HG03039 (cell line): ENCODE measurements around the gene TERT.

Experiments
- ATAC-seq: cut with Tn5 transposase; IDR thresholded peaks from one replicate; pipeline ENCODE4 v1.9.1; 2021; ENCODE audit warnings: mild to moderate bottlenecking, moderate library complexity; ENCODE audit not compliant: unreplicated experiment

Gene TERT

GRCh38 chr5:1209896-1210776 lies 84.7 kb downstream of the TERT start:
- no peak for ATAC-seq

DNA sequence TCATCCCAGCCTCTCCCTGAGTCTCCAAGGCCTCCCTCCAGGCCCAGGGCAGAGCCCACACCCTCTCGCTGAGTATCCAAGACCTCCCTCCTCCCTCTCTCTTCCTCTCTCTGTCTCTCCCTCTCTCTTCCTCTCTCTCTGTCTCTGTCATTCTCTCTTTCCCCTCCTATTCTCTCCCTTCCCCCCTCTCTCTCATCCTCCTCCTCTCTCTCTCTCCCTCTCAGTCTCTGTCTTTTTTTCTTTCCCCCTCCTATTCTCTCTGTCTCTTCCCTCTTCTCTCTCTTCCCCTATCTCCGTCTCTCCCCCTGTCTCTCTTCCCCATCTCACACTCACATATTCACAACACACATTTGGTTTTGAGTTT lies 85.4 kb downstream of the TERT start:
- no peak for ATAC-seq

DNA sequence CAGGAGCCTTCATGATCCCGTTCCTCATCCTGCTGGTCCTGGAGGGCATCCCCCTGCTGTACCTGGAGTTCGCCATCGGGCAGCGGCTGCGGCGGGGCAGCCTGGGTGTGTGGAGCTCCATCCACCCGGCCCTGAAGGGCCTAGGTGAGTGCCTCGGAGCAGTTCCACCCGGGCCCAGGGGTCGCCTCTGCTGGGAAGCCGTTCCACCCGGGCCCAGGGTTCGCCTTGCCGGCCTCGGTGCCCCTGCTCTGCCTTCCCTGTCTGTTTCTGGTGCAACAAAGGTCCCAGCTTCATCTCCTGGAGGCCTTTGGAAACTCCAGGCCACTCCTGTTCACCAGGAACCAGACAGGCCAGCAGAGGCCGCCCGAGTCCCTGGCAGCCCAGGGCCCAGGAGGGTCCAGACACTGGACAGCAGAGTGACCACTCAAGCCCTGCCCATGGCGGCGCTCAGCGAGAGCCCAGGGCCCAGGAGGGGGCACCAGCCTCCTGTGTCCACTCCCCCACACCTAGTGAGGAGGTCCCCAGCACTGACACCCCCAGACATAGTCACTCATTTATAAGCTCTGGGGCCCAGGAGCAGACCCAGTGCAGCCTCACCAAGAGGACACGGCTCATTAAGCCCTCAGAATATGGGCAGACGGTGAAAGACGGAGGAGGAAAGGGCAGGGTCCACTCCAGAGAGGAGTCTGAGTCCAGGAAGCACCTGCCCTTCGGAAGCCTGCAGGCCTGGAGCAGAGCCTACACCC lies 86.0 kb downstream of the TERT start:
- ATAC-seq: no peak

DNA sequence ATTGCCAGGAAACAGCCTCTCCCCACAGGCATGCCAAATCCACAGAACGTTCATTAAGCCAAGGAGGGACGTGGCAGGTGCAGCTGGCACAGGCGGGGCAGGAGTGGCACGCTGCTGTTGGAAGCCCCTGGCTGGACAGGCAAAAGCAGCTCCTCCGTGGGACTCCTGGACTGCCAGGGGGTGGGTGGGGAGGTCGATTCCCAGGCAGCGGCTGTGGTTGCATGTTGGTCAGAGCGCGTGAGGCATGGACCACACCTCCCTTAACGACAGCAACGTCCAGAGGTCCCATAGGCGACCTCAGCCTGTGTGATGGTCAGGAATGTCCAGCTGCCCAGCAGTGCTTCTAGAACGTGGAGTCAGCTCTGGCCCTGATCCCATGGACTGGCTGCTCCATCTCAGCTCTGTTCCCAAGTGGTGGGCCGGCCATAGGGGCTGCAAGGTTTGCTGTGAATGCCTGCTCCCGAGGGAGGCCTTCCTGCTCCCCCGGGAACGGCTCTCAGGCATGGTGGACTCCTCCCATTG lies 86.6 kb downstream of the TERT start:
- no peak for ATAC-seq

DNA sequence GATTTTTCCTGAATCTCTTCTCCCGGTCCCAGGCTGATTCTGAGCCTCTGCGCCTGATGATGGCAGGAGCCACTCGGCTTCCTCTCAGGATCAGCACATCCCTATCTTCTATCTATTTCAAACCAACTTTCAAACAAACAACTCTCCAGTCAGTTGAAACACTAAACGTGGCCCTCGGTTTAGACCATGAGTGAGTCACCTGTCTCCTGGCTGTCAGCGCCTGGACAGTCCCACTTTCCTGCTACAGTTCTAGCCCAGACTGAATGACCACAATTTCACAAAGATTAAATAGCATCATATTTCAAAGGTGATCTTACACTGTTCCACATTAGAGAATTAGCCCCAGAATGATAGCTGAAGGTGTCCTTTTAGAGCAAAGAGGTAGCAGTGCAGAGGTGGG lies 87.3 kb downstream of the TERT start:
- ATAC-seq: no peak

DNA sequence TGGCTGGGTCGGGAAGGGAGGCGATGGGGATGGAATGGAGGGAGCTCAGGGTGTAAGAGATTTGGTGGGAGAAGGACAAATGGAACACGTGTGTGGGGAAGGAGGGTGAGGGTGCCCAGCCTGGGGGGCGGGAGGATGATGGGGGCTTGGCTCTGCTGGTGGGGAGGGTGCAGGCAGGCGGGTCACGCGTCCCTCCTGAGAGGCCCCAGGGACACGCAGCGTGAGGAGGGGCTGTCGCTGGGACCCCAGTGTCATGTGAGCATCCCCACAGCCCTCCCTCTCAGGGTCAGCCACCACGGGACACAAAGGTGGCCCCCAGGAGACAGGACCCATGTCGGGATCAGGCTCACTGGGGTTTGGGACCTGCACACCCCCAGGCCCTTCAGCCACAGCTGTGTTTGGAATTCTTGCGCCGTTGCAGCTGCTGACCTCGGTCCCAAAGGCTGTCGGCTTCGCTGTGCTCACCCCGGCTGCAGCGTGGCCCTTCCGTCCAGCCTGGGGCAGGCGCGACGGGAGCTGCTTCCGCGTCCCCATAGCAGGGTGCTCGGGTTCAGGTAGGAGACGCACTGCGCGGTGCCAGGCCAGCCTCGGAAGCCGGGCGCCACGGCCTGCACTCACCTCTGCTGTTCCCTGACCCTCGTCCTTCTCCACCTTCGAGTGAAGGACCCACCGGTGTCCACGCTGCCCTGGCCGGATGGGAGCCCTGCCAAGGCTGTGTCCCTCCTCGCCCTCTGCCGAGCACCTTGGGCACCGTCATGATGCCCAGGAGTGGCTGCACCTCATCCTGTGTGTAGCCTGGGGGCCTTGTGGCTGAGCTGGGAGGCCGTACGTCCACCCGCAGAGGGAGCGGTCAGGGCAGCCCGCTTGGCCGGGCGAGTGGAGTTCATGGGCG lies 88.1 kb downstream of the TERT start:
- ATAC-seq: no peak

DNA sequence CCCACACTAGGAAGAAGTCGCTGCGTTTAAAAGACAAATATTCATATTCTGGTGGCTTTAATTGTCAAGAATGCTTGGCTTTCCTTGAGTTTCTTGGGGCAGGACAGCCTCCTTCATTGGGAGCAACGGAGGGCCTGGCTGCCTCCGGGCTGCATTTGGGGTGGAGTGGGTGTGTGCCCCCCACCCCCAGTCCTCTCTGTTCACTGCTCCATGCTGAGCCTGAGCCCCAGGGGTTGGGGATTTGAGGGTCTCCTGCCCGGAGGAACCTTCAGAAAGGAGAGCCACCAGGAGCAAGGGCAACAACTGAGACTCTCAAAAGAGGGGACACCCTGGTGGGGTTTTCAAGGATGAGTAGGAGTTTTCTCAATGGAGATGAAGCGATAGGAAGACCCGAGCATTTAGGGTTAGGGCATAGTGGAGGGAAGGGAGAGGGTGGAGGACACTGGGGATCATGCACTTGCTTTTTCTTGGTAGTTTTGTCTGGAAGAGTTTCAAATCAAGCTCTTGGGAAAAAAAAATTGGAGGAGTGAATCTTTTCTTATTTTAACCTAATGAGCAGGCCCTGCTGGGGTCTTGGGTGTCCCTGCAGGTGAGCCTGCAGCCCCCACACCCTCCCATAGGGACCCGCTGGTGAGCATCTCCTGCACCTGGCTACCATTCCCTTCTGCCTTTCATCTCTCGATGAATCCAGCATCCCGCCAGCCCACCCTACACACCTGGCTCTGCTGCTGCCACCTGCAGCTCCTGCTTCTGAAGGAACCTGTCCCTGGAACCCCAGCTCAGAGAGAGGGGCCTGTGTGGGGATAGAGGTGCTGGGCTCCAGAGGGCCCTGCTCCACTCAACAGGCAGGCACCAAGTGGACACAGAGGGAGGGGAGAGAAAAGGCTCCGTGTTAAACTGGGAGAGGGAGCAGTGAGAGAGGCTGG lies 89.3 kb downstream of the TERT start:
- no peak for ATAC-seq

DNA sequence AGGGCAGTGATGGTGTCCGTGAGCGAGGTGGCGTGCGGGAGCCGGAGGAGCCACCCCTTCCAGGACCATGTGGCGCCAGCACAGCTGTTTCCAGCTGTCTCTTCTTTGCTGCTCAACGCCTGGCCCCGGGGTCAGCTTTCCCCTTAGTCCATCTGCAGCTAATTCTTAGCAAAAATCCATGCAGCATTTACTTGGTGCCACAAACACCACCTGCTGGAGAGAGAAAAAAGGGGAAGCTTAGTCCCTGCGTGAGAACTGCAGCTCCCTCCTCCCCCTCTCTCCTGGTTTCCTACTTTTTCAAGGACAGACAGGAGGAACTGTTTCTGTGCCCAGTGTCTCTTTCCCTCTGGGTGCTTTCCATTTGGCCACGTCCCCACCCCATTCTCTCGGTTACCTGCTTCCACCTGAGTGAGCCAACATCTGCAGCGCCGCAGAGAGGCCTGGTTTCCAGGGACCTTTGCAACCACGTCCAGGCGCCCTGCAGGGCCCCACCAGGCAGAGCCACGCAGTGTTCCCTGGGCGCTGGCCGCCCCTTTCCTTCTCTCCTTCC lies 90.1 kb downstream of the TERT start:
- no peak for ATAC-seq

DNA sequence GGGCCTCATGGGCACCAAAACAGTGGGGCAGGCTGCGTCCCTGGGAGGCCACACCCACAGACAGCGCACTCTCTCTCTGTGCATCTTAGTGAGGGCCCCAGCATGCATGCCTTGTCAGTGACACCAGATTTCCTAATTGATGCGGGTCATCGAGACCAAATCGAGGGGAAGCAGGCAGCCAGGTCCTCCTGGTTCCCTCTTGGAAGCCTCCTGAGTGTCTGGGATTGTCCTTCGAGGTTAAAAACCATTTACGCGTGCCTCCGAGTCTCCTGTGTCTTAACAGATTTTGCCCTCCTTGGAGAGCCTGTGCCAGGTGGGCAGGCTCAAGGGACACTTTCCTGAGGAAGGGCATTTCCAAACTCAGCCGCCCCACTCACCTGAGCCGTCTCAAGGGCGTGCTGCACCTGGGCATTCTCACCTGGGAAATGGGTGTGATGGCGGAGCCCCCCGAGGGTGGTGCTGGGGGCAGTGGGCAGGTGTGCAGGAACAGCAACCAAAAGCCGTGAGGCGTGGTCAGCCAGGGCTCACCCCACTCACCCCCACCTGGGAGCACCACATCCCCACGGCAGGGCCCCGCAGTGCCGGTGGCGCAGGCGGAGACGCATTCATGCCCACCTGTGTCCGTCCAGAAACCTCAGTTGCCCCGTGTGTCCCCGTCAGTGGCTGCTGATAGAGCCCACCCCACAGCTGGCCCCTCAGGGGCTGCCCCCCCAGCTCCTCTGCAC lies 90.7 kb downstream of the TERT start:
- no peak for ATAC-seq

GRCh38 chr5:1203311-1203967 lies 91.4 kb downstream of the TERT start:
- ATAC-seq: no peak
